AG08395 (cell line): ENCODE measurements around the gene LAT.
"Not testable (repeated sequence)": the region's sequence is repeated elsewhere in the genome, so short reads cannot be mapped to it uniquely, and the experiment has no call there.

Experiments used
- DNase-seq: peaks from one replicate; pipeline ENCODE4 v3.0.0; 2012; ENCODE audit warnings: mixed read lengths, low spot score

The LAT gene

GRCh38 chr16:28977703-28978662 is 6.9 kb upstream of the LAT start:
- no peak for DNase-seq

GRCh38 chr16:28980330-28980729 is 4.5 kb upstream of the LAT start:
- not testable (repeated sequence) for DNase-seq

GRCh38 chr16:28980929-28981328 is 3.9 kb upstream of the LAT start:
- no peak for DNase-seq

- no peak for DNase-seq
These were observed 3.3 kb upstream of the LAT start for GRCh38 chr16:28981517-28981916.

GRCh38 chr16:28982418-28982817 is 2.4 kb upstream of the LAT start:
- DNase-seq = no peak

- DNase-seq = no peak
These were observed 1.9 kb upstream of the LAT start for GRCh38 chr16:28982949-28983348.

GRCh38 chr16:28983644-28984043 is 1.2 kb upstream of the LAT start:
- DNase-seq = no peak

- DNase-seq = no peak
These were observed 761 bp upstream of the LAT start for GRCh38 chr16:28984091-28984490.

- DNase-seq = no peak
These were observed 574 bp downstream of the LAT start for GRCh38 chr16:28985211-28986041.

GRCh38 chr16:28986046-28986445 is 1.2 kb downstream of the LAT start:
- DNase-seq = no peak

GRCh38 chr16:28986492-28986891 is 1.6 kb downstream of the LAT start:
- no peak for DNase-seq

- DNase-seq = no peak
These were observed 2.5 kb downstream of the LAT start for GRCh38 chr16:28987170-28987853.

GRCh38 chr16:28989363-28989762 is 4.5 kb downstream of the LAT start:
- DNase-seq = no peak

GRCh38 chr16:28990375-28991040 is 5.7 kb downstream of the LAT start:
- DNase-seq = no peak

- no peak for DNase-seq
These were observed 6.8 kb downstream of the LAT start for GRCh38 chr16:28991687-28992086.

- DNase-seq = no peak
These were observed 7.6 kb downstream of the LAT start for GRCh38 chr16:28992496-28992895.

- no peak for DNase-seq
These were observed 14.0 kb downstream of the LAT start for GRCh38 chr16:28998837-28999236.

- no peak for DNase-seq
These were observed 14.7 kb downstream of the LAT start for GRCh38 chr16:28999577-28999976.

GRCh38 chr16:29000019-29000418 is 15.2 kb downstream of the LAT start:
- DNase-seq = no peak

GRCh38 chr16:29004496-29005139 is 19.8 kb downstream of the LAT start:
- DNase-seq = not testable (repeated sequence)
